Right ventricle myocardium inferior (tissue), 1 donor: ENCODE data around the gene CLPX. TPM values are rescaled to one million over a fixed set of nuclear protein-coding genes. Genes with fewer than 3 reads are reported as not detected.
"Not testable (repeated sequence)": the region's sequence is repeated elsewhere in the genome, so short reads cannot be mapped to it uniquely, and the experiment has no call there.

Experiments used
- ATAC-seq: fragments of 200-7000 bp; cut with Tn5 transposase; one replicate; pipeline ENCODE4 v1.9.1; 2020; ENCODE audit warnings: mild to moderate bottlenecking, moderate library complexity
- DNase-seq: peaks from one replicate; pipeline ENCODE4 v3.0.0; 2021; ENCODE audit errors: missing footprints
- intact Hi-C: fragments of 100-400 bp; cut with DNase I; formaldehyde crosslinking; loops from one replicate; pipeline ENCODE4 v1.11.0; 2022
- total RNA-seq: library from RNA; stranded (reverse); fragmentation: NEBNext Ultra II Directional; extraction: Animal tissue kit (Norgen Biotek cat#: 25700); gene quantifications from one replicate; pipeline ENCODE4 v1.2.1, GENCODE V29; 2021
- donor health status: DM: no; HTN: yes; CAD: no; lungs with severe emphysema.

The CLPX gene
- total RNA-seq, 1 donor from 2014 or later, result 54.6 TPM

GRCh38 chr15:65182538-65182937 is 2.6 kb downstream of the CLPX start:
- ATAC-seq (no peak), DNase-seq (no peak)
- intact Hi-C loops, result loop anchor here (10.0 kb wide), 1 partner anchor 48 kb away; the partner anchor contains the start of gene PDCD7

- not testable (repeated sequence) for ATAC-seq, DNase-seq
These were observed 3.4 kb downstream of the CLPX start for GRCh38 chr15:65181582-65182353.

GRCh38 chr15:65180167-65180566 is 5.0 kb downstream of the CLPX start:
- no peak for DNase-seq
- no peak for ATAC-seq
- intact Hi-C loops, result loop anchor here (10.0 kb wide), 1 partner anchor 45 kb away; the partner anchor contains the start of gene PDCD7

More at GRCh38 chr15:65181582-65182353, 3.4 kb downstream of the CLPX start:
- intact Hi-C loops, result loop anchor here (10.0 kb wide), 1 partner anchor 47 kb away; the partner anchor contains the start of gene PDCD7

- no peak for DNase-seq
- no peak for ATAC-seq
- intact Hi-C loops, result no loop called here
These were observed 7.2 kb downstream of the CLPX start for GRCh38 chr15:65177901-65178300.

- no peak for DNase-seq
- ATAC-seq, result no peak
- intact Hi-C loops, result no loop called here
These were observed 9.1 kb downstream of the CLPX start for GRCh38 chr15:65176056-65176455.

GRCh38 chr15:65175511-65175910 is 9.6 kb downstream of the CLPX start:
- ATAC-seq (no peak), DNase-seq (no peak)
- intact Hi-C loops, result no loop called here

GRCh38 chr15:65174509-65174908 is 10.6 kb downstream of the CLPX start:
- no peak for DNase-seq
- intact Hi-C loops, result no loop called here
- no peak for ATAC-seq

GRCh38 chr15:65172531-65172930 is 12.6 kb downstream of the CLPX start:
- DNase-seq (no peak), ATAC-seq (no peak)
- intact Hi-C loops, result no loop called here

GRCh38 chr15:65171428-65171827 is 13.7 kb downstream of the CLPX start:
- ATAC-seq (no peak), DNase-seq (no peak)
- intact Hi-C loops, result no loop called here

- no peak for ATAC-seq
- intact Hi-C loops, result no loop called here
- DNase-seq, result no peak
These were observed 19.3 kb downstream of the CLPX start for GRCh38 chr15:65165875-65166274.

GRCh38 chr15:65164139-65164538 is 21.0 kb downstream of the CLPX start:
- intact Hi-C loops, result no loop called here
- no peak for DNase-seq
- no peak for ATAC-seq

GRCh38 chr15:65163041-65163440 is 22.1 kb downstream of the CLPX start:
- ATAC-seq (no peak), DNase-seq (no peak)
- intact Hi-C loops, result no loop called here

GRCh38 chr15:65156692-65157091 is 28.4 kb downstream of the CLPX start:
- no peak for ATAC-seq
- DNase-seq, result no peak
- intact Hi-C loops, result no loop called here

- no peak for ATAC-seq
- no peak for DNase-seq
- intact Hi-C loops, result no loop called here
These were observed 30.4 kb downstream of the CLPX start for GRCh38 chr15:65154720-65155119.

- DNase-seq (no peak), ATAC-seq (no peak)
- intact Hi-C loops, result no loop called here
These were observed 37.2 kb downstream of the CLPX start for GRCh38 chr15:65147902-65148301.

- intact Hi-C loops, result no loop called here
- no peak for DNase-seq
- ATAC-seq, result no peak
These were observed 38.7 kb downstream of the CLPX start for GRCh38 chr15:65146438-65146837.

- intact Hi-C loops, result loop anchor here (10.0 kb wide), 1 partner anchor 46 kb away; the partner anchor contains the start of gene CLPX
- DNase-seq, ATAC-seq: not testable (repeated sequence)
These were observed 46.5 kb downstream of the CLPX start for GRCh38 chr15:65138631-65139030.

GRCh38 chr15:65137893-65138292 is 47.2 kb downstream of the CLPX start:
- ATAC-seq, DNase-seq: not testable (repeated sequence)
- intact Hi-C loops, result loop anchor here (10.0 kb wide), 1 partner anchor 47 kb away; the partner anchor contains the start of gene CLPX

- not testable (repeated sequence) for ATAC-seq, DNase-seq
- intact Hi-C loops, result loop anchor here (10.0 kb wide), 1 partner anchor 48 kb away; the partner anchor contains the start of gene CLPX
These were observed 48.1 kb downstream of the CLPX start for GRCh38 chr15:65137089-65137488.

- intact Hi-C loops, result loop anchor here (10.0 kb wide), 1 partner anchor 50 kb away; the partner anchor contains the start of gene CLPX
- DNase-seq, result no peak
- no peak for ATAC-seq
These were observed 50.6 kb downstream of the CLPX start for GRCh38 chr15:65134538-65134937.
